Stimulated activated naive CD4-positive, alpha-beta T cell (primary cell): ENCODE data around the gene KLHL29.

Experiments
- DNase-seq, 6 experiments: peaks; one replicate each; lab custom pipeline; 2025; lab: John Stamatoyannopoulos, UW

The KLHL29 gene

GRCh38 chr2:23571085-23571484, 186.1 kb downstream of the KLHL29 start:
- no peak for DNase-seq

GRCh38 chr2:23571527-23572282, 186.7 kb downstream of the KLHL29 start:
- DNase-seq = no peak

GRCh38 chr2:23574919-23575654, 190.1 kb downstream of the KLHL29 start:
- no peak for DNase-seq

- no peak for DNase-seq
Measured at GRCh38 chr2:23578964-23579671, 194.1 kb downstream of the KLHL29 start.

GRCh38 chr2:23579674-23580073, 194.7 kb downstream of the KLHL29 start:
- no peak for DNase-seq

- no peak for DNase-seq
Measured at GRCh38 chr2:23583467-23583866, 198.5 kb downstream of the KLHL29 start.

- no peak for DNase-seq
Measured at GRCh38 chr2:23584054-23584745, 199.2 kb downstream of the KLHL29 start.

- DNase-seq = no peak
Measured at GRCh38 chr2:23585273-23586170, 200.5 kb downstream of the KLHL29 start.

- no peak for DNase-seq
Measured at GRCh38 chr2:23586741-23587306, 201.8 kb downstream of the KLHL29 start.

GRCh38 chr2:23587341-23587880, 202.4 kb downstream of the KLHL29 start:
- no peak for DNase-seq

- DNase-seq = no peak
Measured at GRCh38 chr2:23588106-23588505, 203.1 kb downstream of the KLHL29 start.

- no peak for DNase-seq
Measured at GRCh38 chr2:23588508-23589201, 203.7 kb downstream of the KLHL29 start.

GRCh38 chr2:23589220-23589647, 204.3 kb downstream of the KLHL29 start:
- no peak for DNase-seq

GRCh38 chr2:23589739-23590138, 204.8 kb downstream of the KLHL29 start:
- DNase-seq = no peak

- no peak for DNase-seq
Measured at GRCh38 chr2:23590241-23590869, 205.4 kb downstream of the KLHL29 start.

- DNase-seq = no peak
Measured at GRCh38 chr2:23591111-23591510, 206.1 kb downstream of the KLHL29 start.

GRCh38 chr2:23592061-23592685, 207.2 kb downstream of the KLHL29 start:
- DNase-seq = no peak

GRCh38 chr2:23592898-23593751, 208.1 kb downstream of the KLHL29 start:
- no peak for DNase-seq
